GM19099 (cell line): ENCODE data around the gene PPP1R3F.

Experiments
- POLR2A ChIP-seq: IDR thresholded peaks from 3 replicates; pipeline ENCODE4 v1.6.1; 2011; ENCODE audit warnings: low read depth; ENCODE audit not compliant: insufficient read length; ENCODE audit errors: extremely low read depth

The PPP1R3F gene

DNA sequence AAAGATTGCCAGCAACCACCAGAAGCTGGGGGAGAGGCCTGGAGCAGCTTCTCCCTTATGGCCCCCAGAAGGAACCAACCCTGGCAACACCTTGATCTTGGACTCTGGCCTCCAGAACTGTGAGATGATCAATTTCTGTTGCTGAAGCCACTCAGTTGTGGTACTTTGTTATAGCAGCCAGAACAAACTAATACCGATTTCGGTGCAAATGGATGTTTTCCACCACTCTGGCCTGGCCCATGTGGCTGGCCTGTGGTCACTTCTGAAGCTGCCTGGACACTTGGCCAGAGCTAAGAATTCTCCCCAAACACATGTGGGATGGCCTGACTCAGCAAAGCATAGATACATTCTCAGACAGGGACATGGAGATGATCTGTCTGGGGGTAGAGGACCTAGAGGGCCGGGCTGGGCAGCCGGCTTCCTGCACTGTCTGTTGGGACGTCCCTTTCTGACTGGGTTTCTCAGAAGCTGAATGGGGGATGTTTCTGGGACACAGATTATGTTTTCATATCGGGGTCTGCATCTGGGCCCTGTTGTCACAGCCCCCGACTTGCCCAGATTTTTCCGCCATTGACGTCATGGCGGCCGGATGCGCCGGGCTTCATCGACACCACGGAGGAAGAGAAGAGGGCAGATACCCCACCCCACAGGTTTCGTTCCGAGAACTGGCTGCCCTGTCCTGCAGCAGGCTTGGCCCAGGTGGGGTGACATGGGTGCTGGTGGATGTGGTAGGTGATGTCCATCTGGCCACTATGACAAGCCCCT lies 9.2 kb upstream of the PPP1R3F start:
- TF ChIP-seq POLR2A = no peak

DNA sequence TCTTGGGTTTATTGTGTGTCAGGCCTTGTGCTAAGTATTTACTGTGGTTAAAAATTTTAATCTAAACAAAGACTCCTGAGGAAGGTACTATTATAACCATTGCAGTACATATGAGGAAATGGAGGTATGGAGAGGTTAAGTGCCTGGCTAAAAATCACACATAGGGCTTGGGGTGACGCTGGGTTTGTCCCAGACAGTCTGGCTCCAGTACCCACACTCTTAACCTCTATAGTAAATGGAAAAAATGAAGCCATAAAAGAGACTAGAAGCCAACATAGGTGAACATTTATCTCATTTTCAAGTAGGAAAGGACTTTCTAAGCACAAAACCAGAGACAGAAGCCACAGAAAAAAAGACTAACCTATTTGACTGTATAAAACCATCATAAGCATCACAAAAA lies 7.0 kb upstream of the PPP1R3F start:
- no peak for TF ChIP-seq POLR2A

DNA sequence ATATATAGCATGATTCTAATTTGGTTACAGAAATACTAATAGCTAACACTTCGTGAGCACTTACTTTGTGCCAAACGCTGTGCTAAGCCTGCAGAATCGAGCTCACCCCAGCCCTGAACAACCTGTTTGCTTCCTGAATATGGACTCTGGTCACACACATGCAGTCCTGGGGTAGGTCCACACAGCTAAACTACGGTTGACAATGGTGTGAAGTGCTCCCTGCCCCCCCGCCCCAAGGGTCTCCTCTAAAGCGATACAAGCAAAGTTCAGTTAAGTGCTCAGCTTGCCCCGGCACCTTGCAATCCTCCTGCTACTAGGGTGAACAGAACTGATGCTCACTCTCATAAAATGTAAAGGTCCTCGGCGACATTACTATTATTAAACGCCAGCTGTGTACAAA lies 6.0 kb upstream of the PPP1R3F start:
- TF ChIP-seq POLR2A = no peak

DNA sequence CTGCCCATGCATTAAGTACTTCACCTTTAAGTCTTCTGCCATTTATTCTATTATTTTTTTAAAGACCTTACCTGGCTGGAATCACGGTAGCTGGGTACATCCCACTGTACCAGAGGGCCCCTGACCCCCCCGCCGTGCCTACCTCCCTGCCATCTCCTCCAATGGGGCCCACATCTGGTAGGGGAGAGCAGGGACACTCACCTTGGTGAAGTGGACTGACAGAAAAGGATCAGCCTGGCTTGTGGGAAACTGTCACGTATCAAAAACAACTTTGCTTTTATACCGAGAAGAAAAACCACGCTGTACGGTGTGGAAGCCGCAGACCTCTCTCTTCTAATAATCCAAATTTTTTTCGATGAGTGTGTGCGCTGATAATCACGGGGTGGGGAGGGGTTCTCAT lies 5.1 kb upstream of the PPP1R3F start, which contains the start of gene FOXP3:
TSS of gene FOXP3 (minus strand) at position 251 of the 400 bp plus-strand sequence. CDS start 6,205 bp downstream, outside the sequence.
- TF ChIP-seq POLR2A = no peak

DNA sequence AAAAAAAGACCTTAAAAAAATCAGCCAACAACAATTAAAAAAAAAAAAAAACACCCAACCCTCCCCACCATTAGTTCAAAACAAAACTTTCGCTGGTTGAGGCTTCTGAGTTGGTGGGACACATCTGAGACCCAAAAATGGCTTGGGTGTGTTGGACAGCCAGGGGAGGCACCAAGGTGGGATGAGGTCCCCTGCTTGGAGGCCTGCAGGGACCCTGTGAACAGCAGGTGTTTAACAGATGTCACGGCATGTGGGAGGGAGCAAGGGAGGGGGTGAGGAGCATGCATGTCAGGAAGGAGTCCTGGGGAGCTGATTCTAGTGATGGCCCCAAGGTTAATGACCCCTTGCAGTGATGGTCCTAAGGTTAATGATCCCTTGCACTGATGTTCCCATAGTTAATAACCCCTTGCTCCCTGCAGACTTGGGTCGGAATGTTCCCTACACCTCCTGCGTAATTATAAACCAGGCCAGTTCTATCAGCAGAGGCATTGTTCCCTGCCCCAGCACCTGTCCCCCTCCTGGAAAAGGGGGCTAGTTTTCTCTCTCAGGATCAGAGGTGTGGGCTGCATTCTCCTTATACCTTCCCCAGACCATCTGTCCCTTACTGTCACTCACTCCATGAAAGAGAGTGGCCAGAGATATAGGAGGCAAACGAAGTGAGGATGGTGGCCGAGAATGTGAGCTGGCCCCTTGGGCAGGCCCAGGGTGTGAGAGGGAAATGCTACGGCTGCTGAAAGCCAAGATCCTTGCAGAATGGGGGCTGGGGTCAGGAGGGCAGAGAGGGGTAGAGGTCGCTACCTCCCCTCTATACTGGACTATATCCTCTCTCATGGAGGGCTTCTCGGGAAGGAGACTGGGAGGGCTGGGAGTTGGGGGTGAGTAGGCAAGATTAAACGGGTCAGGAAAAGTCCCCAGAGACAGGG lies 2.8 kb upstream of the PPP1R3F start:
- no peak for TF ChIP-seq POLR2A

DNA sequence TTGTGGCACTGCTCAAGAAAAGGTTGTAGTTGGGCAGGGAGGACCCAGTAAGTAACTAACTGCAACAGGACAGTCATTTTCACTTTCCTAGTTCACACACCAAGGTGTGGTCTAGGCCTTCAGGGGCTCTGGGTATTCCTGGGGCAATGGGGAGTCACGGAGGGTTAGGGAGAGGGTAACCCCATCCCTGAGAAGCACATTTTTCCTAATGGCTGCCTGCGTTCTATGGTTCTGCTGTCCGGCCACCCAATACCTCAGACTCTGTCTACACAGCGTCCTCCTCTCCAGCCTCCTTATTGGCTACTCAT lies 937 bp upstream of the PPP1R3F start:
- TF ChIP-seq POLR2A = no peak

DNA sequence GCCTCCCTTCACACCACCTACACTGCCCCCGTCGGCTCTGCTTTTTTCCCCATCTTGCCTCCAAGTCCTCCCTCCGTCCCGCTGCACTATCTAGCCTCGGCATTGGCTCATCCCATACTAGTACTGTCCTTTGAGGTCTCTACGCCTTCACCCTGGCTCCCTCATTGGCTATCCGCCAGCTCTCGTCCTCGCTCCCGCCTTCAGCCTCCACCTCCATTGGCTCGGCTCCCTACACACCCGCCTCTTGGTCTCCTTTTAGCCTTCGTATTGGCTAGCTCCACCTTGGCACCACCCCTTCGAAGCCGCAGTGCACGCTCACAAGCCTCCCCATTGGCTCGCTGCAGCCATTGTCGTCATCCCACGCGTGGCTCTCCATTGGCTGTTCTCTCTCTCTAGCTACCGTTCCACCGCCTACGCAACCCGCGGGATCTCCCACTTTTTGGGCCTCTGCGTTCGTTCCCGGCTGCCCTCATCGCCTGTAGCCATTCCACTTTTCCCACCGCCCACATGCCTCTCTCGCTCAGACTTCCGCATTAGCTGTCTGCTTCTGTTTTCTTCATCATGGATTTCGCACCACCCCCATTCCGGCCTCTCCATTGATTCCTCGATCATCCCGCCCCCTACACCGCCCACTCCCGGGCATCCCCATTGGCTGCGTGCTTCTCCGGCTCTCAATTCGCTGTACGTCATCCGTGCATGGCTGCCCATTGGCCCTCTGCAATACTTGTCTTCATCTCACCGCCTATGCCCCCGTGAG lies 405 bp upstream of the PPP1R3F start:
- peak; percentile 82 for TF ChIP-seq POLR2A

DNA sequence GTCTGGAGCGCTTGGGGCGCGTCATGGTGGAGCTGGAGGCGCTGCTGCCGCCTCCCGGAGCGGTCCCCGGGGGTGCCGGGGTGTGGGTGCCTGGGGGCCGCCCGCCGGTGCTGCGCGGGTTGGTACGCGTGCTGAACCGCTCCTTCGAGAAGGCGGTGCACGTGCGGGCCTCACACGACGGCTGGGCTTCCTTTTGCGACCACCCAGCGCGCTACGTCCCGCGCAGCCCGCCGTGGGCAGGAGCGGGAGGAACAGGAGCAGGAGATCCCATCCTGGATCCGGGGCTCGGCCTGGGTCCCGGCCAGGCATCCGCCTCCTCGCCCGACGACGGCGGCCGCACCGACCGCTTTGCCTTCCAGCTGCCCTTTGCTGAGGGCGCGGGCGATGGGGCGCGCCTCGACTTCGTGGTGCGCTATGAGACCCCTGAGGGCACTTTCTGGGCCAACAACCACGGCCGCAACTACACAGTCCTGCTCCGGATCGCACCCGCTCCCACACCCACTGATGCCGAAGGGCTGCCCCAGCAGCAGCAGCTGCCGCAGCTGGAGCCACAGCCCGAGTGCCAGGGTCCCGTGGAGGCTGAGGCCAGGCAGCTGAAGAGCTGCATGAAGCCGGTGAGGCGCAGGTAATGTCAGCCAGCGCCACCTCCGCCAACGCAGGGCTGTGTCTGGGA lies 792 bp downstream of the PPP1R3F start:
- TF ChIP-seq POLR2A = no peak

DNA sequence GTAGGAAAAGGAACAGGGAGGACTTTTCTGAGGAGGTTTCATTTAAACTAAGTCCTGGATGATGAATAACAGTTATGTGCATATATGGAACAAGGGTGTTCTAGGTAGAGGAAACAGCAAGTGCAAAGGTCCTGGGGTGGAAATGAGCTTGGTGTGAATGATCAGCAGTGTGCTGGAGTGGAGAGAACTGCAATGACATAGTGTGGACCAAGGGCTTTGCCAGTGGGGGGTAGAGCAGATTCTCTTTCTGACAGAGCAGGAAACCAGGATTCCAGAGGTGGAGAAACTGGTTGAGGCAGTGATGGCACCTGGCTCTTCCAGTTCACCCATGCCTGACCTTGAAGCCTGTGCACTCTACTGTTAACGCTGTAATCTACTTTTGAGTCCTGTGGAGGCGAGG lies 1.7 kb downstream of the PPP1R3F start:
- TF ChIP-seq POLR2A = no peak

DNA sequence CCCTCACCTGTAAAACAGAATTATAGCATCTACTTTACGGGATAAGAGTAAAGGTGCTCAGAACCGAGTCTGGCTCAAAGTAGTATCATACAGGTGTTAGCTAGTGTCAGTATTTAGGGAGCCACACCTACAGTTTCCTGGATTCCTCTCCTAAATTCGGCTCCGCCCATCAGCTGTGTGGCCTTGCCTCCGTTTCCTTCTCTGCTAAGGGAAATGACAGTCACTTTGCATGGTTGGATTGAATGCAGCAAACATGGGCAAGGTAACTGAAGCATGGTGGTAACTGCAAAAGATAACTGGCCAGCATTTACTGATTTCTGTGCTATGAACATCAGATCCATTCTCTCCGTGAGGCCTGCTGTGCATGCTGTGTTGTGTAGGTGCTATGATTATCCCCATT lies 2.8 kb downstream of the PPP1R3F start:
- no peak for TF ChIP-seq POLR2A

DNA sequence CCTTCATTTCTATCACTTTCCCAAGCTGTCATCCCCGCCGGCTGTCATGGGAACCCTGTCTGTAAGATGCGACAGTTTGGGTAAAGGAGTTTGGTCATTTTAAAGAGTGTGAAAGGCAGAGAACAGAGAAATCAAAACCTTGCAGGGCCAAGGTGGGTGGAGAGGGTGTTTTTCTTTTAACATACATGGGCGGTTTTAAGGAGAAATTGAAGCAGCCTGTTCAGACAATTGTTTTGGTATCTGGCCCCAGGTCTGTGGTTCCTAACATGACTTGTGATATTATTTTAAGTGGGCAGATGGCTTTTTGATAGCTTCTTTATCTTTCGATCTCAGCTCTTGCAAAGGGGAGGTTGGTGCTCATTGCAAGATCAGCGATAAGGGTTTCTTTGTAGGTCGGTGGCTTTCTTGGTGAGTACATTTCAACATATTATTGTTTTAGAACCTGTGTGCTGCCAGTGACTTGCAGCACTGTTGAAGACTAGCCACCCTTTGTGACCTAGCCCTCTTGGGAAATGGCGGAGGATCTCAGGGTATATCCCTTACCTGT lies 3.7 kb downstream of the PPP1R3F start:
- no peak for TF ChIP-seq POLR2A

DNA sequence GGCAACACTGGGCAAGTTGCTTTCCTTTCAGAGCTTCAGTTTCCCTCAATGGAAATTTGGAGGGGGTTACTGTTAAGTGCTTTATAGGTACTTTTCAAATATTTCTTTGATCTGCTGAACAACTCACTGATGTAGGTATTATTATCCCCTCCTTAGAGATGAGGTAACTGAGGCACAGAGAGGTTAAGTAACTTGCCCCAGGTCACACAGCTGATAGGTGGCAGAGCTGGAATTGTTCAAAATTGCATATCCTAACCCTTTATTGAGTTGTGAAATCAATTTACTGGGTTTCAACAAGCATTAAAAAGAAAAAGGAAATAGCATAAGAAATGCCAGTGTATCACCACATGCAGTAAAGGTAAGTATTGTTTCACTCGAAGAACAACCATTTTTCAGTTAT lies 6.6 kb downstream of the PPP1R3F start:
- no peak for TF ChIP-seq POLR2A

DNA sequence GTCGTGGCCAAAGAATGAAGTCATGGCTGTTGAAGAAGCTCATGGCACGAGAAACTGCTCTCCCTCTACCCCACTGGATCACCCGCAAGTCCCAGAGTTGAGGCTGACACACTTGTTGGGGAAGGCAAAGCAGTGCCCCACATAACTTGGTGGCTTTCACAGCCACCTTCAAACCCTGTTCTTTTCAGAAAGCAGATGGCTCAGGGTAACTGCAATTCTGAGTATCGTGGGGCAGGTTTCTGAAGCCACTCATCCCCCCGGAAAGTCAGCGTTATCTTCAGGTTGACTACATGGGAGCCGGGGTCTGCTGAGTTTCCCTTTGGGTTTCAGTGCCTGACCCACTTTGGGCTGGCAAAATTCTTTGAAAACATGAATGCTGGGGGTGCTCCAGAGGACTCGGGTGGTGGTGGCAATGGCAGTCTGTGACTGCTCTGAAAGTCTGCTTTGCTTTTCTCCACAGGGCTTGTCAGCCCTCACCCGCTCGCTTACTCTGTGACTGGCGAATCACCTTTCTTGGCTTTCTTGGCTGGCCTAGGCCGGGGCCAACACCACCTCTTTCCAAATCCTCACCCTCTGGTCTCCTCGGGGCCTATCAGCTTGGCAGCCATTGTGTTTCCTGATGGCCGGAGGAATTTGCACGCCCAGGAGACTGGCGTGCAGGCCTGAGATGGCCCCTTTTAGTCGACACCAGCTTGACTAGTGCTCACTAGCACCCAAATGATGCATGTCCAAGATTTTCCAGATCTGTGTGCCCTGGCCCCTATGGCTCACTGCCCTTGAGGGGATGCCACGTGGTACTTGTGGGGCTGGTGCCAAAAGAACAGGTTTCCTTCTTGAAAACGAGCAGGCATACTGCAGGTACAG lies 7.3 kb downstream of the PPP1R3F start:
- no peak for TF ChIP-seq POLR2A

DNA sequence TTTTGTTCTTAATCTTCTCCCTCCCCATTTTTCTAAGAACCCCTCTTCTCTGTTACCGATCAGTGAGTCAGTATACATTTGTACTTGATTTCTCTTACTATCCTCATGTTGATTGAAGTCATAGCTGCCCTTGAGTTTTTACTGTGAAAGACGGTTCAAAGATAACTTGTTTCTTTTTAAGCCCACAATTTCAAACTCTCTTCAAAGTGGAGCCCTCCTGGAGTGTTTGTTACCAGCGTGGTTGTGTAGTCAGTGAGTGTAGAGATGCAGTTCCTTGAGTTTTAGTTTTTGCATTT lies 7.9 kb downstream of the PPP1R3F start:
- no peak for TF ChIP-seq POLR2A

DNA sequence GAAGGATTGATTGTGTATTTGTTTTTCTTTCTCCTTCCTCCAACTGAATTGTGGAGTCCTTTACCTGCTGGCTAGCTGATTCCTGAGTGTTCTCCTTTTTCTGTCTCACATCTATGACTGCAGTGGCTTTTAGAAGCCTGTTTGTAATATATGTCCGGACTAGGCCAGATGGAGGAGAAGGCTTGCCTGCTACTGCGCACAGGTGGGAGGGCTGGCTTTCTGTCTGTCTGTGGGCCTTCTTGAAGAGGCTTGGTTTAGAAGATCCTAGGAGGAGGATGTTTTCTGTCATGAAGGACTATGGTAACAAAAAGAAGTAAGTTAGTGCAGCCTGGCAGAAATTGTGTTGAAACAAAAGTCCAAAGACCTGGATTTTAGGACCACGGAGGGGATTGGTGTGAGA lies 8.5 kb downstream of the PPP1R3F start:
- TF ChIP-seq POLR2A = no peak

DNA sequence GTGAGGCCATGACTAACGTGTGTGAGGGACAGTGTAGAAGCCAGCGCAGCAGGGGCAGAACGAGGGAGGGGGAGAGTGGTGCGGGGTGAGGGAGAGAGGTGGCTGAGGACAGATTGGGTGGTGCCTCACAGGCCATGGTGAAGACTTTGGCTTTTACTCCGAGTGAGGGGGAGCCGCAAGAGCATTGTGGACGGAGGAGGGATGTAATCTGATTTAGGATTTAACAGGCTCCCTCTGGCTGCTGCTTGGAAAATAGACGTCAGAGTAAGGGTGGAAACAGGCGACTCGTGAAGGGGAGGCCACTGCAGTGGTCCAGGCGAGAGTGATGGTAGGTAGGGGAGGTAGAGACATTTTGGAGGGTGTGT lies 13.0 kb downstream of the PPP1R3F start:
- TF ChIP-seq POLR2A = no peak
